HL-60 (cell line): ENCODE measurements around the gene SGMS1.

Experiments
- CTCF ChIP-seq: IDR thresholded peaks from one replicate; pipeline ENCODE4 v1.5.1; 2011; ENCODE audit warnings: low read length, control low read depth, inconsistent platforms; ENCODE audit not compliant: insufficient read depth
- GABPA ChIP-seq: IDR thresholded peaks from 2 replicates; pipeline ENCODE4 v1.6.1; 2012; ENCODE audit warnings: low read depth
- POLR2AphosphoS5 ChIP-seq: IDR thresholded peaks from 2 replicates; pipeline ENCODE4 v1.6.1; 2012; ENCODE audit warnings: low read depth

- no peak for TF ChIP-seq POLR2AphosphoS5
- no peak for TF ChIP-seq CTCF
- TF ChIP-seq GABPA, result no peak
Measured at GRCh38 chr10:50341987-50342386, 281.8 kb downstream of the SGMS1 start.
